Measurements from ENCODE around the gene GTF2H4.

DNA sequence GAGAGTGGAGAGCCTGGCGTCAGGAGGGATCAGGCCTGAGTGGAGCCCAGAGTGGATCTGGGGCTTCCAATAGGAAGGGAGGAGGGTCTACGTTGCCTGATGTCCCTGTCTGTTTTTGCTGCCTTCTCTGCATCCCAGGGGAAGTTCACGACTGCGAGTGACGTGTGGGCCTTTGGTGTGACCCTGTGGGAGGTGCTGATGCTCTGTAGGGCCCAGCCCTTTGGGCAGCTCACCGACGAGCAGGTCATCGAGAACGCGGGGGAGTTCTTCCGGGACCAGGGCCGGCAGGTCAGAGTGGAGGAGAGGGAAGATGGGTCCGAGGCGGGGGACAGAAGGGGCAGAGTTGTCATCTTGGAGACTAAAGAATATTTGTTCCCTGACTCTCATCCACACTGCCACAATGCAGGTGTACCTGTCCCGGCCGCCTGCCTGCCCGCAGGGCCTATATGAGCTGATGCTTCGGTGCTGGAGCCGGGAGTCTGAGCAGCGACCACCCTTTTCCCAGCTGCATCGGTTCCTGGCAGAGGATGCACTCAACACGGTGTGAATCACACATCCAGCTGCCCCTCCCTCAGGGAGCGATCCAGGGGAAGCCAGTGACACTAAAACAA is 9.2 kb upstream of the GTF2H4 start:
- TF ChIP-seq, protein P1, sequence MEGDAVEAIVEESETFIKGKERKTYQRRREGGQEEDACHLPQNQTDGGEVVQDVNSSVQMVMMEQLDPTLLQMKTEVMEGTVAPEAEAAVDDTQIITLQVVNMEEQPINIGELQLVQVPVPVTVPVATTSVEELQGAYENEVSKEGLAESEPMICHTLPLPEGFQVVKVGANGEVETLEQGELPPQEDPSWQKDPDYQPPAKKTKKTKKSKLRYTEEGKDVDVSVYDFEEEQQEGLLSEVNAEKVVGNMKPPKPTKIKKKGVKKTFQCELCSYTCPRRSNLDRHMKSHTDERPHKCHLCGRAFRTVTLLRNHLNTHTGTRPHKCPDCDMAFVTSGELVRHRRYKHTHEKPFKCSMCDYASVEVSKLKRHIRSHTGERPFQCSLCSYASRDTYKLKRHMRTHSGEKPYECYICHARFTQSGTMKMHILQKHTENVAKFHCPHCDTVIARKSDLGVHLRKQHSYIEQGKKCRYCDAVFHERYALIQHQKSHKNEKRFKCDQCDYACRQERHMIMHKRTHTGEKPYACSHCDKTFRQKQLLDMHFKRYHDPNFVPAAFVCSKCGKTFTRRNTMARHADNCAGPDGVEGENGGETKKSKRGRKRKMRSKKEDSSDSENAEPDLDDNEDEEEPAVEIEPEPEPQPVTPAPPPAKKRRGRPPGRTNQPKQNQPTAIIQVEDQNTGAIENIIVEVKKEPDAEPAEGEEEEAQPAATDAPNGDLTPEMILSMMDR (IDR thresholded peaks at IDR 0.05): no peak
- TF ChIP-seq POLR2A (IDR thresholded peaks at IDR 0.05): no peak
